Memory B cell (primary cell): ENCODE measurements around the gene SLC25A25.
"Not testable (repeated sequence)": the region's sequence is repeated elsewhere in the genome, so short reads cannot be mapped to it uniquely, and the experiment has no call there.

Experiments used
- ATAC-seq: fragments of 150-1000 bp; cut with Tn5 transposase; 2 replicates; pipeline ENCODE4 v1.10.0; 2021; ENCODE audit warnings: low read depth, mild to moderate bottlenecking, moderate library complexity
- DNase-seq, 2 donors: peaks; one replicate each; pipeline ENCODE4 v3.0.0; 2022; ENCODE audit warnings: low spot score in 2 of 2
- H3K27ac Mint-ChIP-seq: one replicate; pipeline ENCODE4 v1.8.0; 2022; ENCODE audit warnings: mild to moderate bottlenecking, moderate library complexity, mixed read lengths
- H3K27me3 Mint-ChIP-seq: one replicate; pipeline ENCODE4 v1.8.0; 2022; ENCODE audit warnings: mixed read lengths
- H3K36me3 Mint-ChIP-seq: one replicate; pipeline ENCODE4 v1.8.0; 2022; ENCODE audit warnings: mild to moderate bottlenecking, mixed read lengths
- H3K4me1 Mint-ChIP-seq: one replicate; pipeline ENCODE4 v1.8.0; 2022; ENCODE audit warnings: mixed read lengths
- H3K4me3 Mint-ChIP-seq: one replicate; pipeline ENCODE4 v1.8.0; 2022; ENCODE audit warnings: mild to moderate bottlenecking, moderate library complexity, mixed read lengths
- H3K9me3 Mint-ChIP-seq: one replicate; pipeline ENCODE4 v1.8.0; 2022; ENCODE audit warnings: mixed read lengths

Gene SLC25A25

GRCh38 chr9:128121924-128122808, 54.1 kb downstream of the SLC25A25 start:
- H3K27me3 Mint-ChIP-seq = no peaks in the 10 kb centered on the region
- peaks cover 21% of the 10 kb centered on the region for H3K4me1 Mint-ChIP-seq
- DNase-seq (no peak), ATAC-seq (no peak)
- H3K9me3 Mint-ChIP-seq = no peaks in the 10 kb centered on the region
- no peak overlapping the region for H3K4me3 Mint-ChIP-seq
- no peak overlapping the region for H3K27ac Mint-ChIP-seq
- H3K36me3 Mint-ChIP-seq = peaks cover 8% of the 10 kb centered on the region

GRCh38 chr9:128122809-128123175, 54.8 kb downstream of the SLC25A25 start:
- Mint-ChIP-seq H3K4me1 (peaks cover 16% of the 10 kb centered on the region), H3K27ac (no peak overlapping the region), H3K27me3 (no peaks in the 10 kb centered on the region), H3K4me3 (no peak overlapping the region), H3K36me3 (peaks cover 8% of the 10 kb centered on the region), H3K9me3 (no peaks in the 10 kb centered on the region)
- DNase-seq = no peak
- no peak for ATAC-seq

GRCh38 chr9:128123451-128124080, 55.5 kb downstream of the SLC25A25 start:
- Mint-ChIP-seq H3K9me3 (no peaks in the 10 kb centered on the region), H3K4me3 (no peak overlapping the region), H3K36me3 (peaks cover 8% of the 10 kb centered on the region), H3K27me3 (no peaks in the 10 kb centered on the region), H3K27ac (no peak overlapping the region), H3K4me1 (peaks cover 16% of the 10 kb centered on the region)
- ATAC-seq (no peak), DNase-seq (no peak)

- Mint-ChIP-seq H3K4me1 (peaks cover 19% of the 10 kb centered on the region), H3K27me3 (no peaks in the 10 kb centered on the region), H3K36me3 (peaks cover 8% of the 10 kb centered on the region), H3K27ac (no peak overlapping the region), H3K4me3 (no peak overlapping the region), H3K9me3 (no peaks in the 10 kb centered on the region)
- DNase-seq (no peak), ATAC-seq (no peak)
Measured at GRCh38 chr9:128124451-128124850, 56.4 kb downstream of the SLC25A25 start.

- peaks cover 8% of the 10 kb centered on the region for H3K36me3 Mint-ChIP-seq
- H3K27me3 Mint-ChIP-seq = no peaks in the 10 kb centered on the region
- H3K4me1 Mint-ChIP-seq = peaks cover 19% of the 10 kb centered on the region
- DNase-seq (no peak), ATAC-seq (no peak)
- peak overlapping the region; percentile 70 for H3K27ac Mint-ChIP-seq
- peak overlapping the region; percentile 21 for H3K4me3 Mint-ChIP-seq
- no peaks in the 10 kb centered on the region for H3K9me3 Mint-ChIP-seq
Measured at GRCh38 chr9:128124873-128125579, 57.0 kb downstream of the SLC25A25 start.

GRCh38 chr9:128125580-128126354, 57.7 kb downstream of the SLC25A25 start:
- ATAC-seq (no peak), DNase-seq (no peak)
- Mint-ChIP-seq H3K36me3 (peaks cover 8% of the 10 kb centered on the region), H3K9me3 (no peaks in the 10 kb centered on the region), H3K27me3 (no peaks in the 10 kb centered on the region), H3K27ac (peak overlapping the region; percentile 70), H3K4me3 (peak overlapping the region; percentile 81), H3K4me1 (peaks cover 19% of the 10 kb centered on the region)

GRCh38 chr9:128127568-128127989, 59.5 kb downstream of the SLC25A25 start, which contains the start of gene PTGES2:
Gene PTGES2, minus strand, starts transcription at chr9:128127729. Its CDS starts 12 bp downstream, at chr9:128127717.
- Mint-ChIP-seq H3K27me3 (peaks cover under 1% of the 10 kb centered on the region), H3K9me3 (no peaks in the 10 kb centered on the region), H3K4me1 (peaks cover 19% of the 10 kb centered on the region), H3K4me3 (peak within 1 kb of the TSS; percentile 93), H3K36me3 (peaks cover 6% of the 10 kb centered on the region), H3K27ac (peak within 1 kb of the TSS; percentile 96)
- DNase-seq (peak; percentile 79 to 88), ATAC-seq (peak; percentile 70)

- Mint-ChIP-seq H3K9me3 (no peaks in the 10 kb centered on the region), H3K27me3 (peaks cover 5% of the 10 kb centered on the region), H3K4me3 (peak overlapping the region; percentile 93), H3K36me3 (peaks cover 5% of the 10 kb centered on the region), H3K4me1 (peaks cover 19% of the 10 kb centered on the region), H3K27ac (peak overlapping the region; percentile 96)
- ATAC-seq = peak; percentile 77
- DNase-seq = peak; percentile 89 to 96
Measured at GRCh38 chr9:128127990-128128835, 60.2 kb downstream of the SLC25A25 start.

- Mint-ChIP-seq H3K36me3 (no peaks in the 10 kb centered on the region), H3K4me3 (peak overlapping the region; percentile 93), H3K9me3 (no peaks in the 10 kb centered on the region), H3K4me1 (peaks cover 19% of the 10 kb centered on the region), H3K27me3 (peaks cover 5% of the 10 kb centered on the region), H3K27ac (peak overlapping the region; percentile 96)
- no peak for DNase-seq
- no peak for ATAC-seq
Measured at GRCh38 chr9:128128836-128129590, 61.0 kb downstream of the SLC25A25 start.

GRCh38 chr9:128129976-128130590, 62.1 kb downstream of the SLC25A25 start:
- not testable (repeated sequence) for H3K27me3 Mint-ChIP-seq, H3K36me3 Mint-ChIP-seq, ATAC-seq, H3K27ac Mint-ChIP-seq, H3K9me3 Mint-ChIP-seq
- DNase-seq = peak in 1 of 2 donors; percentile 35
- H3K4me3 Mint-ChIP-seq = peak overlapping the region; percentile 56
- H3K4me1 Mint-ChIP-seq = peaks cover 15% of the 10 kb centered on the region

GRCh38 chr9:128130651-128131050, 62.6 kb downstream of the SLC25A25 start:
- DNase-seq, H3K4me3 Mint-ChIP-seq, H3K36me3 Mint-ChIP-seq, H3K9me3 Mint-ChIP-seq, ATAC-seq, H3K27ac Mint-ChIP-seq, H3K27me3 Mint-ChIP-seq: not testable (repeated sequence)
- H3K4me1 Mint-ChIP-seq = peaks cover 10% of the 10 kb centered on the region

GRCh38 chr9:128131346-128131745, 63.3 kb downstream of the SLC25A25 start:
- H3K4me1 Mint-ChIP-seq, H3K4me3 Mint-ChIP-seq, H3K36me3 Mint-ChIP-seq, ATAC-seq, H3K27me3 Mint-ChIP-seq, DNase-seq, H3K27ac Mint-ChIP-seq, H3K9me3 Mint-ChIP-seq: not testable (repeated sequence)
